Right lobe of liver (tissue), 4 donors: ENCODE data around the gene MSANTD3.

Experiments
- POLR2A ChIP-seq: fragments of 450-650 bp; IDR thresholded peaks from one replicate; pipeline ENCODE4 v1.6.1; 2017; ENCODE audit warnings: antibody characterized with exemption, mild to moderate bottlenecking
- TF ChIP-seq, protein P1 (sequence below), 4 donors: fragments of 200-600 bp in 3 of 4; fragments of 450-650 bp in 1 of 4; IDR thresholded peaks; one replicate each; pipeline versions ENCODE4 v1.5.1 to v1.8.0; 2016 to 2022; ENCODE audit warnings: antibody characterized with exemption in 4 of 4, mild to moderate bottlenecking in 2 of 4
- donor health status: DM: no; HTN: no; CAD: no.
- donor health status: DM: no; HTN: no; CAD: no.
- donor health status: DM: no; HTN: yes; CAD: no.

DNA sequence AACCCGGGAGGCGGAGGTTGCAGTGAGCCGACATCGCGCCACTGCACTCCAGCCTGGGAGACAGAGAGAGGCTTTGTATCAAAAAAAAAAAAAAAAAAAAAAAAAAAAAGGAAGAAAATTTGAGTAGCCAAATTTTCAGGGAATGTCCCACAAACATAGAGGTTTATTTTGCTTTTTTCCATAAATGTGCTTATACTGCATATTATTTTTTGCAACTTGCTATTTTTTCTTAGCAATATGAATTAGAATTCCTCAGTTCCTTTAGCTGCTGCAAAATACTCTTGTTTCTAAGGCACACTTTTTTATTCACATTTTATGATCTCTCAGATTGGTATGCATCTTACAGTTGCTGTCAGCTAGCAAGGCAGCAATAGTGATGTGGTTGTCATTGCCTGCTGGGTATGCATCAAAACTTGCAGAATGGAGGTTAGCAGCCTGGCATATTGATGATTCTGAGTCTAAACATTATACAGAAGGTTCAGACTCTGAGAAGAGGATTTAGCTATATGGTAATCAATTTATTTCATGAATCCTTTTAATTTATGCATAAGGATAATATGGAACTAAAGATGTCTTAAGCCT lies 13.0 kb upstream of the MSANTD3 start:
- no peak for TF ChIP-seq POLR2A
- TF ChIP-seq, protein P1, sequence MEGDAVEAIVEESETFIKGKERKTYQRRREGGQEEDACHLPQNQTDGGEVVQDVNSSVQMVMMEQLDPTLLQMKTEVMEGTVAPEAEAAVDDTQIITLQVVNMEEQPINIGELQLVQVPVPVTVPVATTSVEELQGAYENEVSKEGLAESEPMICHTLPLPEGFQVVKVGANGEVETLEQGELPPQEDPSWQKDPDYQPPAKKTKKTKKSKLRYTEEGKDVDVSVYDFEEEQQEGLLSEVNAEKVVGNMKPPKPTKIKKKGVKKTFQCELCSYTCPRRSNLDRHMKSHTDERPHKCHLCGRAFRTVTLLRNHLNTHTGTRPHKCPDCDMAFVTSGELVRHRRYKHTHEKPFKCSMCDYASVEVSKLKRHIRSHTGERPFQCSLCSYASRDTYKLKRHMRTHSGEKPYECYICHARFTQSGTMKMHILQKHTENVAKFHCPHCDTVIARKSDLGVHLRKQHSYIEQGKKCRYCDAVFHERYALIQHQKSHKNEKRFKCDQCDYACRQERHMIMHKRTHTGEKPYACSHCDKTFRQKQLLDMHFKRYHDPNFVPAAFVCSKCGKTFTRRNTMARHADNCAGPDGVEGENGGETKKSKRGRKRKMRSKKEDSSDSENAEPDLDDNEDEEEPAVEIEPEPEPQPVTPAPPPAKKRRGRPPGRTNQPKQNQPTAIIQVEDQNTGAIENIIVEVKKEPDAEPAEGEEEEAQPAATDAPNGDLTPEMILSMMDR (IDR thresholded peaks at IDR 0.05), result no peak
